ENCODE data around the gene CYB5R3.

CYB5R3 gene

DNA sequence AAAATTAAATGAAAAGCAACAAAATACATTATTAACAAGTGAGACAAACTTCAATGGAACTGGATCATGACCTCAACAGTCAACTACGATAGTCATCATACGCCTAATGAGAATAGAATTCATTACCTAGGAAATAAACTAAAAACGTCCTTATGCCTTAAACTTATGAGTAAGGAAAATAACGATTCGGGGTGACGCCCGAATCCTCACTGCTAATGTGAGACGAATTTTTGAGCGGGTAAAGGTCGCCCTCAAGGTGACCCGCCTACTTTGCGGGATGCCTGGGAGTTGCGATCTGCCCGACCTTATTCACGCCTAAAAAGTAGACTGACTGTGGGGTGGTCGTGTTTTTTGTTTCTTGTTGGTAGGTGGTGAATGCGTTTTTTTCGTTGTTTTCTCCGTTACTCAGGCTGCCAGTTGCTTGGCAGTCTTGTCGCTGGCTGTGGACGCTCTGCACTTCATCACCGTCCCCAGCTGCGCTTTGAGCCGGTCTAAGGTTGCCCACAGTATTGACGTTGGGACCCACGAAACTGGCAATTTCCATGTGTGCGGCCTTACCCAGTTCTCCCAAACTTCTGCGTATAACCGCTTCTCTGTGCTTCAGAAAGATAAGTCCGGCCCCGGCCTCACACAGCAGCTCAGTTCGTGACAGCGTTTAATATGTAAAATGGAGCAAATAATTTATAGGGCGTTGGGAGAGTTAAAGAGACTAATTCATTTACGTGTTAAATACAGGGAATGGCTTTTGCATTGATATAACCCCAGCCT, 33.9 kb downstream of the CYB5R3 start:
- ATAC-seq, result peak; percentile 87
- TF ChIP-seq, protein P1, sequence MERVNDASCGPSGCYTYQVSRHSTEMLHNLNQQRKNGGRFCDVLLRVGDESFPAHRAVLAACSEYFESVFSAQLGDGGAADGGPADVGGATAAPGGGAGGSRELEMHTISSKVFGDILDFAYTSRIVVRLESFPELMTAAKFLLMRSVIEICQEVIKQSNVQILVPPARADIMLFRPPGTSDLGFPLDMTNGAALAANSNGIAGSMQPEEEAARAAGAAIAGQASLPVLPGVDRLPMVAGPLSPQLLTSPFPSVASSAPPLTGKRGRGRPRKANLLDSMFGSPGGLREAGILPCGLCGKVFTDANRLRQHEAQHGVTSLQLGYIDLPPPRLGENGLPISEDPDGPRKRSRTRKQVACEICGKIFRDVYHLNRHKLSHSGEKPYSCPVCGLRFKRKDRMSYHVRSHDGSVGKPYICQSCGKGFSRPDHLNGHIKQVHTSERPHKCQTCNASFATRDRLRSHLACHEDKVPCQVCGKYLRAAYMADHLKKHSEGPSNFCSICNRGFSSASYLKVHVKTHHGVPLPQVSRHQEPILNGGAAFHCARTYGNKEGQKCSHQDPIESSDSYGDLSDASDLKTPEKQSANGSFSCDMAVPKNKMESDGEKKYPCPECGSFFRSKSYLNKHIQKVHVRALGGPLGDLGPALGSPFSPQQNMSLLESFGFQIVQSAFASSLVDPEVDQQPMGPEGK (CRISPR knock-in tag; IDR thresholded peaks at IDR 0.05; ENCODE audit: borderline replicate concordance), result peak; percentile 97
- TF ChIP-seq, protein P2, sequence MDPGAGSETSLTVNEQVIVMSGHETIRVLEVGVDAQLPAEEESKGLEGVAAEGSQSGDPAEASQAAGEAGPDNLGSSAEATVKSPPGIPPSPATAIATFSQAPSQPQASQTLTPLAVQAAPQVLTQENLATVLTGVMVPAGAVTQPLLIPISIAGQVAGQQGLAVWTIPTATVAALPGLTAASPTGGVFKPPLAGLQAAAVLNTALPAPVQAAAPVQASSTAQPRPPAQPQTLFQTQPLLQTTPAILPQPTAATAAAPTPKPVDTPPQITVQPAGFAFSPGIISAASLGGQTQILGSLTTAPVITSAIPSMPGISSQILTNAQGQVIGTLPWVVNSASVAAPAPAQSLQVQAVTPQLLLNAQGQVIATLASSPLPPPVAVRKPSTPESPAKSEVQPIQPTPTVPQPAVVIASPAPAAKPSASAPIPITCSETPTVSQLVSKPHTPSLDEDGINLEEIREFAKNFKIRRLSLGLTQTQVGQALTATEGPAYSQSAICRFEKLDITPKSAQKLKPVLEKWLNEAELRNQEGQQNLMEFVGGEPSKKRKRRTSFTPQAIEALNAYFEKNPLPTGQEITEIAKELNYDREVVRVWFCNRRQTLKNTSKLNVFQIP (CRISPR knock-in tag; IDR thresholded peaks at IDR 0.05; ENCODE audit: borderline replicate concordance, low read depth), result peak; percentile 84; the same call in 1 of the 2 replicates
- TF ChIP-seq ZNF565 (CRISPR knock-in tag; conservative IDR thresholded peaks at IDR 0.05; ENCODE audit: low read depth) (0 out of 2 replicates have a peak, but pooled peaks have one; percentile 57), OSR1 (CRISPR knock-in tag; IDR thresholded peaks at IDR 0.05) (no peak), PPARA (CRISPR knock-in tag; IDR thresholded peaks at IDR 0.05; ENCODE audit: borderline replicate concordance) (peak; percentile 61; the same call in 1 of the 2 replicates), CSDC2 (CRISPR knock-in tag; IDR thresholded peaks at IDR 0.05) (no peak), ZC3H10 (CRISPR knock-in tag; IDR thresholded peaks at IDR 0.05) (peak; percentile 79), TCF4 (CRISPR knock-in tag; IDR thresholded peaks at IDR 0.05; ENCODE audit: borderline replicate concordance) (peak; percentile 49; the same call in 1 of the 2 replicates), ESRRG (CRISPR knock-in tag; IDR thresholded peaks at IDR 0.05) (peak; percentile 99), ZFP30 (CRISPR knock-in tag; IDR thresholded peaks at IDR 0.05) (peak; percentile 69), ISL1 (CRISPR knock-in tag; IDR thresholded peaks at IDR 0.05) (0 out of 2 replicates have a peak, but pooled peaks have one; percentile 7), ZFP3 (CRISPR knock-in tag; IDR thresholded peaks at IDR 0.05) (peak; percentile 45; the same call in 1 of the 2 replicates), RARB (CRISPR knock-in tag; IDR thresholded peaks at IDR 0.05) (peak; percentile 98), ZNF70 (CRISPR knock-in tag; IDR thresholded peaks at IDR 0.05) (peak; percentile 48; the same call in 1 of the 2 replicates), ARNTL (CRISPR knock-in tag; IDR thresholded peaks at IDR 0.05; ENCODE audit: borderline replicate concordance, low read depth) (peak; percentile 83), BACH2 (CRISPR knock-in tag; IDR thresholded peaks at IDR 0.05; ENCODE audit: borderline replicate concordance) (no peak), GLIS3 (CRISPR knock-in tag; IDR thresholded peaks at IDR 0.05) (peak; percentile 99), TOX (CRISPR knock-in tag; IDR thresholded peaks at IDR 0.05; ENCODE audit: borderline replicate concordance) (peak; percentile 98), ZNF8 (CRISPR knock-in tag; IDR thresholded peaks at IDR 0.05) (peak; percentile 43; the same call in 1 of the 2 replicates), SNAI2 (CRISPR knock-in tag; IDR thresholded peaks at IDR 0.05) (peak; percentile 40; the same call in 1 of the 2 replicates)
- TF ChIP-seq, protein P3, sequence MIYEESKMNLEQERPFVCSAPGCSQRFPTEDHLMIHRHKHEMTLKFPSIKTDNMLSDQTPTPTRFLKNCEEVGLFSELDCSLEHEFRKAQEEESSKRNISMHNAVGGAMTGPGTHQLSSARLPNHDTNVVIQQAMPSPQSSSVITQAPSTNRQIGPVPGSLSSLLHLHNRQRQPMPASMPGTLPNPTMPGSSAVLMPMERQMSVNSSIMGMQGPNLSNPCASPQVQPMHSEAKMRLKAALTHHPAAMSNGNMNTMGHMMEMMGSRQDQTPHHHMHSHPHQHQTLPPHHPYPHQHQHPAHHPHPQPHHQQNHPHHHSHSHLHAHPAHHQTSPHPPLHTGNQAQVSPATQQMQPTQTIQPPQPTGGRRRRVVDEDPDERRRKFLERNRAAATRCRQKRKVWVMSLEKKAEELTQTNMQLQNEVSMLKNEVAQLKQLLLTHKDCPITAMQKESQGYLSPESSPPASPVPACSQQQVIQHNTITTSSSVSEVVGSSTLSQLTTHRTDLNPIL (CRISPR knock-in tag; IDR thresholded peaks at IDR 0.05; ENCODE audit: low read depth), result peak; percentile 93
- TF ChIP-seq, protein P4, sequence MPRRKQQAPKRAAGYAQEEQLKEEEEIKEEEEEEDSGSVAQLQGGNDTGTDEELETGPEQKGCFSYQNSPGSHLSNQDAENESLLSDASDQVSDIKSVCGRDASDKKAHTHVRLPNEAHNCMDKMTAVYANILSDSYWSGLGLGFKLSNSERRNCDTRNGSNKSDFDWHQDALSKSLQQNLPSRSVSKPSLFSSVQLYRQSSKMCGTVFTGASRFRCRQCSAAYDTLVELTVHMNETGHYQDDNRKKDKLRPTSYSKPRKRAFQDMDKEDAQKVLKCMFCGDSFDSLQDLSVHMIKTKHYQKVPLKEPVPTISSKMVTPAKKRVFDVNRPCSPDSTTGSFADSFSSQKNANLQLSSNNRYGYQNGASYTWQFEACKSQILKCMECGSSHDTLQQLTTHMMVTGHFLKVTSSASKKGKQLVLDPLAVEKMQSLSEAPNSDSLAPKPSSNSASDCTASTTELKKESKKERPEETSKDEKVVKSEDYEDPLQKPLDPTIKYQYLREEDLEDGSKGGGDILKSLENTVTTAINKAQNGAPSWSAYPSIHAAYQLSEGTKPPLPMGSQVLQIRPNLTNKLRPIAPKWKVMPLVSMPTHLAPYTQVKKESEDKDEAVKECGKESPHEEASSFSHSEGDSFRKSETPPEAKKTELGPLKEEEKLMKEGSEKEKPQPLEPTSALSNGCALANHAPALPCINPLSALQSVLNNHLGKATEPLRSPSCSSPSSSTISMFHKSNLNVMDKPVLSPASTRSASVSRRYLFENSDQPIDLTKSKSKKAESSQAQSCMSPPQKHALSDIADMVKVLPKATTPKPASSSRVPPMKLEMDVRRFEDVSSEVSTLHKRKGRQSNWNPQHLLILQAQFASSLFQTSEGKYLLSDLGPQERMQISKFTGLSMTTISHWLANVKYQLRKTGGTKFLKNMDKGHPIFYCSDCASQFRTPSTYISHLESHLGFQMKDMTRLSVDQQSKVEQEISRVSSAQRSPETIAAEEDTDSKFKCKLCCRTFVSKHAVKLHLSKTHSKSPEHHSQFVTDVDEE (CRISPR knock-in tag; IDR thresholded peaks at IDR 0.05), result peak; percentile 18; the same call in 1 of the 2 replicates
- TF ChIP-seq, protein P5, sequence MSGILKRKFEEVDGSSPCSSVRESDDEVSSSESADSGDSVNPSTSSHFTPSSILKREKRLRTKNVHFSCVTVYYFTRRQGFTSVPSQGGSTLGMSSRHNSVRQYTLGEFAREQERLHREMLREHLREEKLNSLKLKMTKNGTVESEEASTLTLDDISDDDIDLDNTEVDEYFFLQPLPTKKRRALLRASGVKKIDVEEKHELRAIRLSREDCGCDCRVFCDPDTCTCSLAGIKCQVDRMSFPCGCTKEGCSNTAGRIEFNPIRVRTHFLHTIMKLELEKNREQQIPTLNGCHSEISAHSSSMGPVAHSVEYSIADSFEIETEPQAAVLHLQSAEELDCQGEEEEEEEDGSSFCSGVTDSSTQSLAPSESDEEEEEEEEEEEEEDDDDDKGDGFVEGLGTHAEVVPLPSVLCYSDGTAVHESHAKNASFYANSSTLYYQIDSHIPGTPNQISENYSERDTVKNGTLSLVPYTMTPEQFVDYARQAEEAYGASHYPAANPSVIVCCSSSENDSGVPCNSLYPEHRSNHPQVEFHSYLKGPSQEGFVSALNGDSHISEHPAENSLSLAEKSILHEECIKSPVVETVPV (CRISPR knock-in tag; IDR thresholded peaks at IDR 0.05), result peak; percentile 97

All from SK-N-SH treated with all-trans-retinoic acid at 6 μM for 48 hours (cell line).